Lung (tissue), 12 donors: ENCODE data around the gene SPINT1. TPM values are rescaled to one million over a fixed set of nuclear protein-coding genes. Genes with fewer than 3 reads are reported as not detected.
A peak's percentile ranks its signal among the peaks of the same experiment; 100 is the strongest.

Source experiments
- ATAC-seq: fragments of 200-7000 bp; cut with Tn5 transposase; one replicate; pipeline ENCODE4 v1.9.1; 2020; ENCODE audit warnings: moderate number of reproducible peaks; ENCODE audit not compliant: insufficient read depth, low FRiP score
- DNase-seq, 3 donors: peaks; one replicate each; pipeline ENCODE4 v3.0.0-alpha.2; 2013 to 2017
- H3K27ac ChIP-seq, 2 donors: one replicate each; pipeline ENCODE4 v1.5.1; 2013; ENCODE audit warnings: mild to moderate bottlenecking in 2 of 2, moderate library complexity in 2 of 2, control low read depth in 1 of 2, inconsistent platforms in 1 of 2, low read depth in 1 of 2, low read length in 1 of 2
- H3K27me3 ChIP-seq, 3 donors: one replicate each; pipeline ENCODE4 v1.5.1; 2013; ENCODE audit warnings: low read length in 2 of 3; ENCODE audit not compliant: control insufficient read depth in 3 of 3, insufficient read depth in 3 of 3
- H3K36me3 ChIP-seq, 4 donors: one replicate each; pipeline ENCODE4 v1.5.1; 2013; ENCODE audit warnings: low read length in 4 of 4, mild to moderate bottlenecking in 1 of 4, moderate library complexity in 1 of 4; ENCODE audit not compliant: control insufficient read depth in 4 of 4, insufficient read depth in 4 of 4
- H3K4me1 ChIP-seq, 5 donors: one replicate each; pipeline ENCODE4 v1.5.1; 2013; ENCODE audit warnings: low read length in 5 of 5, mild to moderate bottlenecking in 2 of 5, moderate library complexity in 1 of 5; ENCODE audit not compliant: control insufficient read depth in 5 of 5, insufficient read depth in 5 of 5
- H3K4me3 ChIP-seq: one replicate; pipeline ENCODE4 v1.5.1; 2013; ENCODE audit warnings: mild to moderate bottlenecking, control low read depth, moderate library complexity
- H3K9ac ChIP-seq, 2 donors: one replicate each; pipeline ENCODE4 v1.5.1; 2013; ENCODE audit warnings: low read length in 2 of 2, control low read depth in 1 of 2; ENCODE audit not compliant: insufficient read depth in 1 of 2
- H3K9me3 ChIP-seq, 4 donors: one replicate each; pipeline ENCODE4 v1.5.1; 2013; ENCODE audit warnings: low read length in 3 of 4, mild to moderate bottlenecking in 1 of 4, moderate library complexity in 1 of 4; ENCODE audit not compliant: control insufficient read depth in 4 of 4, insufficient read depth in 3 of 4
- WGBS, 2 donors: extraction: QIAGEN DNeasy Blood & Tissue Kit; methylation state at CpG; one replicate each; pipeline ENCODE4 v1.1.7; 2013; 5-methylcytosine and 5-hydroxymethylcytosine counted together
- polyA plus RNA-seq, 2 donors: library from polyadenylated mRNA; stranded (reverse); fragments of 200-250 nt; gene quantifications; one replicate each; pipeline ENCODE4 v1.2.1, GENCODE V29; 2013
- total RNA-seq, 2 donors: library from RNA; depleted of rRNA in 1 of 2; stranded (reverse); fragments of >200 nt in 1 of 2; gene quantifications; one replicate each; pipeline ENCODE4 v1.2.1, GENCODE V29; 2014 to 2021
- TF ChIP-seq, protein P1 (sequence below): IDR thresholded peaks from 2 replicates; pipeline ENCODE4 v1.5.1; 2012; ENCODE audit warnings: mild to moderate bottlenecking; ENCODE audit errors: control extremely low read depth, extremely low read depth
- donor health status: control.
- donor health status: control.
- donor health status: Bipolar disorder and iron deficiency.
- donor health status: healthy.
- donor health status: DM: yes; HTN: yes; CAD: no.

Gene SPINT1
- total and polyA plus RNA-seq, 4 donors, result 47.1 to 136 (median 99.9) TPM

DNA sequence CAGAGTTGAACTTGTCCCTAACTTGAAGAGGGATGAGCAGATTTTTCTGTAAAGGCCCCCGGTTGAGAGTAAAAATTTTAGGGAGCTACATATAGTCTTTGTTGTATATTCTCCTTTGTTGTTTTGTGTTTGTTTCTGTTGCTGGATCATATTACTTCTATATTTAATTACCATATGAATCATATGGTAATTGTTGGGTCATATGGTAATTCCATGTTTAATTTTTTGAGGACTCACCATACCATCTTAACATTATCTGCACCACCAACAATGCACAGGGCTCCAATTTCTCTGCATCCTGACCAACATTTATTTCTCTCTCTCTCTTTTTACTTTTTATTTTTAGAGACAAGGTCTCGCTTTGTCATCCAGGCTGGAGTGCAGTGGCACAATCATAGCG lies 44.3 kb upstream of the SPINT1 start:
- Histone ChIP-seq H3K36me3 (peaks cover 0 to 6% (median 1%) of the 10 kb centered on the region in 4 donors), H3K9ac (no peak overlapping the region), H3K27ac (no peak overlapping the region), H3K4me3 (no peak overlapping the region), H3K9me3 (no peaks in the 10 kb centered on the region), H3K27me3 (no peaks in the 10 kb centered on the region), H3K4me1 (peaks cover 0 to 5% (median 0%) of the 10 kb centered on the region in 5 donors)
- TF ChIP-seq, protein P1, sequence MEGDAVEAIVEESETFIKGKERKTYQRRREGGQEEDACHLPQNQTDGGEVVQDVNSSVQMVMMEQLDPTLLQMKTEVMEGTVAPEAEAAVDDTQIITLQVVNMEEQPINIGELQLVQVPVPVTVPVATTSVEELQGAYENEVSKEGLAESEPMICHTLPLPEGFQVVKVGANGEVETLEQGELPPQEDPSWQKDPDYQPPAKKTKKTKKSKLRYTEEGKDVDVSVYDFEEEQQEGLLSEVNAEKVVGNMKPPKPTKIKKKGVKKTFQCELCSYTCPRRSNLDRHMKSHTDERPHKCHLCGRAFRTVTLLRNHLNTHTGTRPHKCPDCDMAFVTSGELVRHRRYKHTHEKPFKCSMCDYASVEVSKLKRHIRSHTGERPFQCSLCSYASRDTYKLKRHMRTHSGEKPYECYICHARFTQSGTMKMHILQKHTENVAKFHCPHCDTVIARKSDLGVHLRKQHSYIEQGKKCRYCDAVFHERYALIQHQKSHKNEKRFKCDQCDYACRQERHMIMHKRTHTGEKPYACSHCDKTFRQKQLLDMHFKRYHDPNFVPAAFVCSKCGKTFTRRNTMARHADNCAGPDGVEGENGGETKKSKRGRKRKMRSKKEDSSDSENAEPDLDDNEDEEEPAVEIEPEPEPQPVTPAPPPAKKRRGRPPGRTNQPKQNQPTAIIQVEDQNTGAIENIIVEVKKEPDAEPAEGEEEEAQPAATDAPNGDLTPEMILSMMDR, result no peak
- DNase-seq, result no peak
- 94 to 98% methylated on average over 3 of the region's 3 CpGs for WGBS, 2 donors
- no peak for ATAC-seq

DNA sequence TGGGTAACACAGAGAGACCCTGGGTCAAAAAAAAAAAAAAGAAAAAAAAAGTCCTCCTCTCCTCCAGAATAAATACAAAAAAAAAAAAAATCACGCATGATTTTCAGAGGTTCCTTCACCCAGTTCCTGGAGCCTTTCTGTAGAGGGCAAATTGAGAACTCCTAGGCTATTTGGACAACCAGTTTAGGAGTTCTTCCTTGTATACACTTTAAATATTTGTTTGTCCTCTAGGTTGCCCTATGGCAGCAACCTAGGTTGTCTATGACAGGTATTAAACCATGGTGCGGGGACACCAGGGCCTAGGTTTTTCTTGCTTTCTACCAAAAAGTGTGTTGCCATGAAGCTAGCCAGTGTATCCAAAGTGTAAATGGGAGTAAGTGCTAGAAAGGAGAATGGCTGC lies 40.8 kb upstream of the SPINT1 start:
- 81 to 100% methylated on average over 2 of the region's 2 CpGs for WGBS, 2 donors
- no peak overlapping the region for H3K27ac ChIP-seq
- no peaks in the 10 kb centered on the region for H3K9me3 ChIP-seq
- no peak for DNase-seq
- H3K36me3 ChIP-seq, result peaks cover 0 to 6% (median 1%) of the 10 kb centered on the region in 4 donors
- ATAC-seq, result no peak
- H3K27me3 ChIP-seq, result no peaks in the 10 kb centered on the region
- TF ChIP-seq, protein P1, result no peak
- H3K4me1 ChIP-seq, result peaks cover 0 to 8% (median 5%) of the 10 kb centered on the region in 5 donors
- no peak overlapping the region for H3K4me3 ChIP-seq
- no peak overlapping the region for H3K9ac ChIP-seq

DNA sequence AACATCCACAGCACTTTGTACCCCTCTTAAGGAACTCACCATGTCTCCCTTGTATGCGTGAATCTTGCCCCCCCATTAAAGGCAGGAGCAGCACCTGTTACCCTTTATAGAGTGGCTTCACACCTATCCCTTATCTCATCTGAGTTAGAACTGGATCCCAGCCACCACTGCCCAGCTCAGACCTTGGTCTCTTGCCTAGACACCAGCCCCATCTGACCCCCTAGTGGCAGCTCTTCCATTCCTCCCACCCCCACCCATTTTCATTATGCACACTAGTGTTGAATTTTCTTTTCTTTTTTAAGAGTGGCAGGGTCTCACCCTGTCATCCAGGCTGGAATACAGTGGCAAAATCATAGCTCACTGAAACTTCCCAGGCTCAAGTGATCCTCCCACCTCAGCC lies 40.2 kb upstream of the SPINT1 start:
- no peak overlapping the region for H3K27ac ChIP-seq
- H3K9me3 ChIP-seq, result no peaks in the 10 kb centered on the region
- no peak for ATAC-seq
- H3K4me1 ChIP-seq, result peaks cover 5 to 12% (median 5%) of the 10 kb centered on the region in 5 donors
- WGBS, 2 donors, result 95 to 97% methylated on average over 1 of the region's 1 CpG
- H3K36me3 ChIP-seq, result peaks cover 0 to 6% (median 0%) of the 10 kb centered on the region in 4 donors
- no peak for DNase-seq
- H3K9ac ChIP-seq, result no peak overlapping the region
- TF ChIP-seq, protein P1, result no peak
- H3K27me3 ChIP-seq, result no peaks in the 10 kb centered on the region
- H3K4me3 ChIP-seq, result no peak overlapping the region

DNA sequence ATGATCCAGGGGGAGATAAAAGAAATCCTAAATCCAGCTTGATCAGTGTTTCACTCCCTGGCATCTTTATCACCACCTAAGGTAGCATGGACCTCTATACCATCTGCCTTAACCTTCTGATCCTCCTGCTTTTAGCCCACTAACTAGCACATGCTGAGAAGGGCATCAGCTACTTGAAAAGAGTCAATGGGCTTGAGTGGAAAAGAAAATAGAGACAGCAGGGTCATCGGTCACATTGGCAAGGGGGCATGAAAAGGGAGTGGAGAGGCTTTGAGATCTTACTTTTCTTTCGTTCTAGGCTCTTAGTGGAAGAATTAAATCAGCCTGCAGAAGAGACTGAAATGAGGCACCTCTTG lies 37.2 kb upstream of the SPINT1 start:
- Histone ChIP-seq H3K4me1 (peaks cover 5 to 12% (median 5%) of the 10 kb centered on the region in 5 donors), H3K27ac (peak overlapping the region; percentile 88 to 97), H3K9ac (peak overlapping the region; percentile 74 to 91), H3K4me3 (peak overlapping the region; percentile 87), H3K27me3 (no peaks in the 10 kb centered on the region), H3K36me3 (peaks cover 0 to 10% (median 7%) of the 10 kb centered on the region in 4 donors), H3K9me3 (no peaks in the 10 kb centered on the region)
- TF ChIP-seq, protein P1, result no peak
- no peak for ATAC-seq
- 1 to 4% methylated on average over 2 of the region's 2 CpGs for whole genome bisulfite sequencing, 2 donors
- DNase-seq, result no peak
